GM12891 (cell line): ENCODE results near the gene RBM19.

Source experiments
- DNase-seq: peaks from one replicate; pipeline ENCODE4 v3.0.0; 2011; ENCODE audit warnings: low spot score; ENCODE audit not compliant: insufficient read length
- FAIRE-seq: peaks from 2 replicates; lab custom pipeline; 2011; peaks lifted over from hg19 to GRCh38; lab: Jason Lieb, UNC
- PAX5 ChIP-seq: IDR thresholded peaks from 2 replicates; pipeline ENCODE4 v1.6.1; 2011; ENCODE audit warnings: low read length, moderate library complexity, mild to moderate bottlenecking; ENCODE audit not compliant: insufficient read depth, severe bottlenecking
- POLR2A ChIP-seq: IDR thresholded peaks from 2 replicates; pipeline ENCODE4 v1.6.1; 2011; ENCODE audit warnings: low read depth, low read length, control low read depth
- POLR2AphosphoS5 ChIP-seq: IDR thresholded peaks from 2 replicates; pipeline ENCODE4 v1.6.1; 2011; ENCODE audit warnings: low read depth, low read length, control low read depth
- POU2F2 ChIP-seq: IDR thresholded peaks from 2 replicates; pipeline ENCODE4 v1.6.1; 2011; ENCODE audit warnings: low read depth, mild to moderate bottlenecking, control low read depth, low read length, moderate library complexity
- SPI1 ChIP-seq: IDR thresholded peaks from 2 replicates; pipeline ENCODE4 v1.6.1; 2011; ENCODE audit warnings: low read depth, low read length, control low read depth
- TAF1 ChIP-seq: IDR thresholded peaks from 2 replicates; pipeline ENCODE4 v1.6.1; 2011; ENCODE audit warnings: low read depth, low read length, control low read depth

The RBM19 gene

DNA sequence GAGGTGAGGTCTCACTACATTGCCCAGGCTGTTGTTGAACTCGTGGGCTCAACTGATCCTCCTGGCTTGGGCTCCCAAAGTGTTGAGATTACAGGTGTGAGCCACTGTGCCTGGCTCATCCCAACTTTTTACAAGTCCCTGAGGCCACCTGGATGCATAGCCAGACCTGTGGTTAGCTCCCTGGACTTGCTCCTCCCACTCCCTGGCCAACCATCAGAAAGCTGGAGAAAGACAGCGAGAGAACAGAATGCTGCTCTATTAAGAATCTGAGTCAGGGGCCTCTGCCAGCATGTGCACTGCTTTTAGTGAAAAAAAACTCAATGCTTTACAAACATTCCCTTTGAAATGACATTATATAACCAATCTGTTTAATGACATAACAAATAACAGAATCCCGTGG lies 78.2 kb downstream of the RBM19 start:
- FAIRE-seq (no peak), DNase-seq (no peak)
- TF ChIP-seq SPI1: no peak
- TF ChIP-seq POLR2AphosphoS5: no peak
- TF ChIP-seq POU2F2: no peak
- no peak for TF ChIP-seq PAX5
- TF ChIP-seq TAF1: no peak
- no peak for TF ChIP-seq POLR2A

DNA sequence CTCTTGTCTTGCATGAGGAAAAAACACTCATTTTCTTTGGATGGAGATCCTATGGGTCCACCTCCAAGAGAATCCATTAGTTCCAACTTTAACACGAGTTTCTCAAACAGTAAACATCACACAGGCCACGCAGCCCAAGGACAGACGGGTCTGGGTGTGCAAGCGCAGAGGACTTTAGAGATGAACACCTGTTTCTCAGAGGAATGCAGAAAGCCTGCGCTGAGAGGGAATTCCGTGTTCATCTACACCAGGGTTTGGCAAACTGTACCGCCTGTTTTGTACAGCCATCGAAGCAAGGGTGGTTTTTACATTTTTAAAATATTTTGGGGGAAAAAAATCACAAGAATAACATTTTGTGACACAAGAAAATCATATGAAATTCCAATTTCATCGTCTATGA lies 79.4 kb downstream of the RBM19 start:
- TF ChIP-seq POU2F2 (no peak), POLR2AphosphoS5 (no peak), TAF1 (no peak), SPI1 (no peak), POLR2A (no peak), PAX5 (no peak)
- no peak for FAIRE-seq

DNA sequence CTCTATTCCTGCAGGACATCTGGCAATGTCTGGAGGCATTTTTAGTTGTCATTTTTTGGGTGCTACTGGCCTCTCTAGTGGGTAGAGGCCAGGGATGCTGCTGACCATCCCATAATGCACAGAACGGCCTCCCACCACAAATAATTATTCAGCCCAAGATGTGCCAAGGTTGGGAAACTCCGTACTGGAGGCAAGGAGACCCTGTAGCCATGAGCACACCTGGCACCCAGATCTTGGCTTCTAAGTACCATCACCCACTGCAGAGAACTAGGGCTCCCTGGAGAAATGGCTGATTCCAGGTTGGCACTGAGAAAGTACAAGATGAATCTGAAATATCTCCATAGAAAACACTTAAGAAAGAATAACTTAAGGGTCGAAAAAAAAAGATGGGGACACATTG lies 81.7 kb downstream of the RBM19 start:
- no peak for FAIRE-seq
- no peak for TF ChIP-seq POLR2A
- no peak for TF ChIP-seq POU2F2
- TF ChIP-seq POLR2AphosphoS5: no peak
- no peak for TF ChIP-seq SPI1
- no peak for TF ChIP-seq TAF1
- TF ChIP-seq PAX5: no peak
- no peak for DNase-seq

More for the DNA sequence above, 79.4 kb downstream of the RBM19 start:
- DNase-seq: no peak

DNA sequence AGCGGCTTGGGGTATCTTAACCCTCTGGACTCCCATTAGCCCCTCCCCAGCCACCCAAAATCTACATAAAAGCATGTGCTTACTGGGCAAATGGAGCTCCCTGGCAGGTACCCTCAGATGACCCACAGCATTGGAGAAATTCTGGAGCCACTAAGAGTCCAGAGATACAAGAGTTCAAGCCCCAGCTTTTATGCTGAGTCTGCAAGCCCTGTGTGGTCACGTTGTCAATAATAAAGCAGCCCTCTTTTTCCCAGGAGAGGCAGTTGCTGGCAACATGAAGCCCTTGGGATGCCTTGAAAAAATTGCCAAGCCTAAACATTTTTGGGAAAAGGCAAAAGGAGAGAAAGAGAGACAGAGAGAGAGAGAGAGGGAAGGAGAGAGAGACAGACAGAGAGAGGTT lies 83.4 kb downstream of the RBM19 start:
- no peak for TF ChIP-seq SPI1
- TF ChIP-seq POLR2AphosphoS5: no peak
- DNase-seq (no peak), FAIRE-seq (no peak)

DNA sequence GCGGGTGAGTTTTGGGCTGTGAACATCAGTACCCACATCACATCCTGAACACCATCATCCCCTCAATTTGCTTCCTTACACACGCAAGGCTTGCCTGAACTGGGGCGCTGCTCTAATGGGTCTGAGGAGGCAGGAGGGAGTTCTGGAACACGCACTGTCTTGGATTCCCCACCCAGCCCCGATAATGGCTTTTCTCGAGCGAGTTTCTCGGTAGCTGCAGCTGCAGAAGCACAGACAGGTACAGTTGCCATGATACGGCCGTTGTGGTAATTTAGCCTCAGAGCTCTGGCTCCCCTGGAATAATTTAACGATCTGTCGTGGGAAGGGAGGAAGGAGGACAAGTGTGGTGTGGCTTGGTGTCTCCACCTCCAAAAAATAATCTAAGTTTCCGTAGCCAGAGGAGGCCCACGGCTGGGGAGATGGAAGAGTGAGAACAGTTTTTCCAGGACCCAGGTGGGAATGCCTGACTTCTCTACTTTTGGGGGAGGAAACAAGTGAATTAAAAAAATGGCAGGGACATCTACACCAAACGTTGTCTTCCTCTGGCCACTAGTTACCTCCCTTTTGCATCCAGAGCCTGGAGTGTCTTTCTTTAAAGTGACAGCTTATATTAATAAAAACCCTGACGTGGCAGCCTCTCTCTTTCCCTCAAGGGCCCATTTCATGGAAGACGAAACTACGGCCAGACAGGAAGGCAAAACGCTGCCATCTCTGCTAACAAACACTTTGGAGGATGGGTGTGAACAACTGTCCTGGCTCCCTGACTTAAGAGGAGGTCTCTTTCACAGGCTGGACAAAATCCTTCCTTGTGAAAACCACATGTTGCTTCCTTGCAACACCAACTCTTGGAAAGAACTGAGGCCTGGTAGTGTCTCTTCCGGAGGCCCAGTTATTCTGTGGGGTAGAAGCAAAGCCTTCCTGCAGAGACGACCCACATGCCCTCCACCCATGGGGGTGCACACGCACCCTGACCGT lies 84.8 kb downstream of the RBM19 start:
- no peak for FAIRE-seq
- no peak for DNase-seq
- TF ChIP-seq PAX5 (no peak), POLR2A (no peak), SPI1 (no peak), TAF1 (no peak), POLR2AphosphoS5 (no peak), POU2F2 (no peak)

DNA sequence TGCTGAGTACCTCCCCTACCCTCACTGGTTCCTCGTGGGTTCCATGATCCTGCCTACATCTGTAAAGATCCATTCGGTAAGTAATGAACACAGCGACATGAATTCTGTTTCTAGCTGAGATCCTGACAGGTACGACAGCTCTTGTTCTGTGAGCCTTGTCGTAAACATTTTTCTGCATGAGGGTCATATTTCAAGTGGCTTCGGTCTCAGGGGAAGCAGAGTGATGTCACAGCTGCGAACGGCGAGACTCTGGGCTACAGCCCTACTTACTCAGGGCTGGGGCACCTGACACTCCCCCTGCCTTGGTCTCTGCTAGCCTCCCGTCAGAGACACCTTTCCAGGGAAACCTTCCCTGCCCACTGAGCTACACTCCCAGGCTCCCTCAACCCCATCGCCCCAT lies 85.8 kb downstream of the RBM19 start:
- no peak for FAIRE-seq
- TF ChIP-seq POLR2AphosphoS5 (no peak), SPI1 (no peak), TAF1 (no peak), PAX5 (no peak), POU2F2 (no peak), POLR2A (no peak)
- no peak for DNase-seq

DNA sequence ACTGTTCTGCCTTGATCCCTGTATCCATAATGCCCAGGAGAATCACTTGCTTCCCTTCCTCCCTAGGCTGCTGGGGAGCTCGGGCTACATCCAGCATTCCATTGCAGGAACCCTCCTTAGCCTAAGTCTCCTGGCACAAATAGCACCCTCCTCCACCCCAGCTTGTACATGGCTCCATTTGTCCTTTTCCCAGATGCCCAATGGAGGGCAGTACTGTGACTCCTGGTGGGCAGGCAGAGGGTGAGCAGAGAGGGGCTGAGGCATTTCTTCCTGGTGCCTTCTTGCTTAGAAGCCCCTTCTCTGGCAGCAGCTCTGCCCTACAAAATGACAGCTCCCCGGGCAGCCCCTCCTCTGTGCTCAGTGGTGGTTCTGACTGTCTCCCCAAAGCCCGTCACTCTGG lies 86.5 kb downstream of the RBM19 start:
- FAIRE-seq (no peak), DNase-seq (no peak)
- TF ChIP-seq TAF1 (no peak), PAX5 (no peak), POLR2A (no peak), POLR2AphosphoS5 (no peak), POU2F2 (no peak), SPI1 (no peak)

DNA sequence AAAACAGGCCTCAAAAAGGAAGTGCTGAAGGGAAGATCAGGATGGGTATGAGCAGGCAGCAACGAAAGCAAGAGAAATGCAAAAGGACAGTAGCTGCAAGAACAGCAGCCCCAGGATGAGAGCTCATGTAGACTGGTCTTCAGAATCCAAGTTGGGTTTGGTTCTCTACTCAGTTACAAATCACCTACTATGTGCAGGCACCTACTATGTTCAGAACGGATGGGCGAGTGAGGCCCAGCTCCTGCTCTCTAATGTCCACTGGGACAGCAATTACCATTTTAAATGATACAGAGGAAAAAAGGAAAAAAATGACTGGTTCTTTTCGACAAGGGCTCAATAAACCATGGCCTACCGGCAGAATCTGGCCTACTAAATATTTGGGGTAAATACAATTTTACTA lies 88.5 kb downstream of the RBM19 start:
- TF ChIP-seq POLR2A (no peak), TAF1 (no peak), POLR2AphosphoS5 (no peak), PAX5 (no peak), SPI1 (no peak), POU2F2 (no peak)
- DNase-seq (no peak), FAIRE-seq (no peak)

DNA sequence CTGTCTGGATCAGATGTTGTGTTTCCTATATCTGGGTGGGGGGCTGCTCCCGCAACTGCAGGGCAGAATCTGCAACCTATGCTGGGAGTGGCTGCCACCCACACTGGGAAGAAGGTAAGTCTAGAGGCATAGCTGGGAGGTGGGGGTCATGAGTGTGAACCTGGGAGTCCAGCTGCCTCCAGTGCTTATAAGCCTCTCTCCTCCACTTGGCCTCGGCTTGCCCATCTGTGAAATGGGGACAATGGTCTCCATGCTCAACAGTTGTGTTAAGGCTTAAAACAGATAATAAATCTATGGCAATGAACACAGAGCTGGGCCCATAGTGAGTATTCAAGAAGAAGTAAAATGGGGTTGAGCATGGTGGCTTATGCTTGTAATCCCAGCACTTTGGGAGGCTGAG lies 90.0 kb downstream of the RBM19 start:
- DNase-seq: no peak
- TF ChIP-seq PAX5 (no peak), SPI1 (no peak), POLR2AphosphoS5 (no peak), POLR2A (no peak)
- FAIRE-seq: no peak
